Endothelial cell of umbilical vein (primary cell): ENCODE results near the gene CABCOCO1. TPM values are rescaled to one million over a fixed set of nuclear protein-coding genes. Genes with fewer than 3 reads are reported as not detected.

Source experiments
- BruUV-seq: library from RNA; stranded (reverse); fragments of 400-500 nt; replicated peaks from 2 replicates; lab custom pipeline; 2021; lab: Mats Ljungman, UMichigan
- CTCF ChIA-PET: fragments of 300-600, 350-600 bp; sonication (Branson Sonifier 250); formaldehyde crosslinking; loops from one replicate; lab custom pipeline; 2021; ENCODE audit warnings: antibody characterized with exemption, inconsistent platforms; lab: Charles Lee
- POLR2A ChIA-PET: fragments of 300-600, 350-600 bp; sonication (Branson Sonifier 250); formaldehyde crosslinking; loops from one replicate; lab custom pipeline; 2021; ENCODE audit warnings: antibody characterized with exemption, inconsistent platforms; lab: Charles Lee
- DNase-seq: peaks from one replicate; pipeline ENCODE4 v3.0.0-alpha.2; 2011; ENCODE audit warnings: low read depth, low spot score
- FAIRE-seq: peaks from 2 replicates; lab custom pipeline; 2011; peaks lifted over from hg19 to GRCh38; lab: Jason Lieb, UNC
- H2AFZ ChIP-seq: 2 replicates; pipeline ENCODE4 v1.6.0; 2012; ENCODE audit warnings: low read depth, low read length, control low read depth, inconsistent platforms
- H3K27ac ChIP-seq: 2 replicates; pipeline ENCODE4 v1.5.1; 2011; ENCODE audit warnings: low read depth, mild to moderate bottlenecking, control low read depth, low read length, moderate library complexity; ENCODE audit not compliant: insufficient read depth
- H3K27me3 ChIP-seq, 2 experiments: 2 replicates each; pipeline versions ENCODE4 v1.6.0 to v1.6.1; 2011; ENCODE audit warnings: low read length in 2 of 2, mixed read lengths in 1 of 2; ENCODE audit not compliant: control insufficient read depth in 2 of 2, insufficient read depth in 2 of 2
- H3K36me3 ChIP-seq, 2 experiments: 2 replicates in 1 of 2; 3 replicates in 1 of 2; pipeline ENCODE4 v1.5.1; 2011; ENCODE audit warnings: low read length in 2 of 2, mild to moderate bottlenecking in 1 of 2, moderate library complexity in 1 of 2; ENCODE audit not compliant: control insufficient read depth in 2 of 2, insufficient read depth in 2 of 2; ENCODE audit errors: extremely low read depth in 1 of 2
- H3K4me1 ChIP-seq: 3 replicates; pipeline ENCODE4 v1.5.1; 2011; ENCODE audit warnings: mild to moderate bottlenecking, low read length; ENCODE audit not compliant: control insufficient read depth, insufficient read depth; ENCODE audit errors: extremely low read depth
- H3K4me2 ChIP-seq: 2 replicates; pipeline ENCODE4 v1.6.1; 2011; ENCODE audit warnings: low read length, control low read depth, mixed read lengths; ENCODE audit not compliant: insufficient read depth
- H3K4me3 ChIP-seq, 3 experiments: fragments of 200-600 bp in 1 of 3; sonication (generic), shearing (Covaris generic) in 1 of 3; replicated peaks in 1 of 3; 2 replicates each; pipeline ENCODE4 v1.5.1; 2011 to 2016; ENCODE audit warnings: control low read depth in 3 of 3, low read length in 3 of 3, mild to moderate bottlenecking in 2 of 3, inconsistent platforms in 1 of 3, low read depth in 1 of 3, moderate library complexity in 1 of 3; ENCODE audit not compliant: insufficient read depth in 1 of 3
- H3K79me2 ChIP-seq: 2 replicates; pipeline ENCODE4 v1.6.0; 2012; ENCODE audit warnings: low read length, inconsistent platforms; ENCODE audit not compliant: control insufficient read depth, insufficient read depth
- H3K9ac ChIP-seq: replicated peaks from 2 replicates; pipeline ENCODE3; 2011; ENCODE audit warnings: low read length, control low read depth; ENCODE audit not compliant: insufficient read depth; ENCODE audit errors: extremely low read depth
- H3K9me1 ChIP-seq: replicated peaks from 3 replicates; pipeline ENCODE4 v1.6.0; 2011; ENCODE audit warnings: mild to moderate bottlenecking, low read length; ENCODE audit not compliant: control insufficient read depth, insufficient read depth; ENCODE audit errors: extremely low read depth
- H3K9me3 ChIP-seq: replicated peaks from 2 replicates; pipeline ENCODE4 v1.5.1; 2012; ENCODE audit warnings: low read length, inconsistent platforms; ENCODE audit not compliant: control insufficient read depth, insufficient read depth
- H4K20me1 ChIP-seq: replicated peaks from 2 replicates; pipeline ENCODE3; 2011; ENCODE audit warnings: mild to moderate bottlenecking, low read length; ENCODE audit not compliant: control insufficient read depth, insufficient read depth; ENCODE audit errors: extremely low read depth
- FOS ChIP-seq: IDR thresholded peaks from 2 replicates; pipeline ENCODE4 v1.6.1; 2011; ENCODE audit warnings: mild to moderate bottlenecking, low read length, moderate library complexity, borderline replicate concordance; ENCODE audit not compliant: insufficient read depth
- JUN ChIP-seq: IDR thresholded peaks from 2 replicates; pipeline ENCODE4 v1.6.1; 2011; ENCODE audit warnings: borderline replicate concordance, low read depth; ENCODE audit not compliant: insufficient read length, insufficient read depth
- POLR2A ChIP-seq: IDR thresholded peaks from 2 replicates; pipeline ENCODE4 v1.6.1; 2012; ENCODE audit warnings: low read depth, mild to moderate bottlenecking, control low read depth, low read length
- POLR2AphosphoS5 ChIP-seq: IDR thresholded peaks from 2 replicates; pipeline ENCODE4 v1.6.1; 2012; ENCODE audit warnings: low read depth, mild to moderate bottlenecking, control low read depth, low read length, moderate library complexity; ENCODE audit not compliant: insufficient read depth
- dilution Hi-C: fragments of 300-500 bp; cut with MboI; formaldehyde crosslinking; loops from one replicate; pipeline ENCODE4 v1.15.0; 2019; ENCODE audit warnings: low sequenced_read_pairs; ENCODE audit not compliant: extremely low pct_ligation_motif_present
- intact Hi-C: fragments of 100-400 bp; cut with micrococcal nuclease; formaldehyde crosslinking; loops from one replicate; pipeline ENCODE4 v1.10.0; 2022
- polyA plus RNA-seq, 4 experiments: library from polyadenylated mRNA; depleted of rRNA in 3 of 4; stranded (reverse) in 3 of 4; unstranded in 1 of 4; fragments of >200 nt; gene quantifications; 2 replicates each; pipeline versions ENCODE4 v1.2.1 to v1.2.3, GENCODE V29; 2011 to 2012; ENCODE audit warnings: missing spikeins in 1 of 4
- total RNA-seq: library from RNA; stranded (reverse); gene quantifications from 2 replicates; pipeline ENCODE4 v1.2.3, GENCODE V29; 2021
- TF ChIP-seq, protein P1 (sequence below), 2 donors: IDR thresholded peaks; 1 replicate in 1 of 2; 2 replicates in 1 of 2; pipeline ENCODE4 v1.5.1; 2011; ENCODE audit warnings: low read length in 2 of 2, mild to moderate bottlenecking in 2 of 2, moderate library complexity in 2 of 2, control low read depth in 1 of 2, inconsistent platforms in 1 of 2, low read depth in 1 of 2; ENCODE audit not compliant: insufficient read depth in 1 of 2; ENCODE audit errors: extremely low read depth in 1 of 2

The CABCOCO1 gene
- total and polyA plus RNA-seq, 2 donors (not counting 3 experiments of a cell fraction or from before 2014, with no cell fraction given) = 0.06 to 1.3 TPM

DNA sequence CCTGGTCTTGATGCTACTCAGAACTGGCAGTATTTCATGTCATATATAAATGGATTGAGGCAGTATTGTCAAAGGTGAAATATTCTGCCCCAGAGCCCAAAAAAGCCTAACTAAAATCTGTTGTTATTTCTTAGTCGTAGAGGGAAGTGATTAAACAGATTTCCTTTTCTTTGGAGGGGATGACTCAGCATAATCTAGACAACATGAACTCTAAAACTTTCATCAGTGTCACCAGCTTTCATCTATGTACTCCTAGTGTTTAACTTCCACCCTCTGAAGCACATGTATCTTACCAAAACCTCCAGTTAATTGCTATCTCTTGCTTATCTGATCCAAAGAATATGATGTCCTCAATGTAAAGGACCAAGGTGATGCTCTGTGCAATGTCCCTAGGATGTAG lies 141.7 kb downstream of the CABCOCO1 start:
- no peaks in the 10 kb centered on the region for H3K79me2 ChIP-seq
- no TSS peak for BruUV-seq
- intact Hi-C loops = no loop called here
- H4K20me1 ChIP-seq = no peaks in the 10 kb centered on the region
- H3K9ac ChIP-seq = no peak overlapping the region
- H3K27me3 ChIP-seq = no peaks in the 10 kb centered on the region
- H2AFZ ChIP-seq = peak overlapping the region; percentile 75
- peak; percentile 70 for DNase-seq
- H3K4me1 ChIP-seq = peaks cover 13% of the 10 kb centered on the region
- ChIA-PET CTCF (interaction anchor here (0.5 to 1.7 kb wide), 5 partner anchors 22 to 796 kb away, joined by 3 to 5 read pairs (median 4); no protein-coding TSS in a partner anchor), POLR2A (no interaction called here)
- H3K9me3 ChIP-seq = no peaks in the 10 kb centered on the region
- H3K36me3 ChIP-seq = no peaks in the 10 kb centered on the region
- H3K4me3 ChIP-seq = no peak overlapping the region
- peak; percentile 85 for FAIRE-seq
- H3K27ac ChIP-seq = peak overlapping the region; percentile 42
- dilution Hi-C loops = no loop called here
- peak overlapping the region; percentile 45 for H3K4me2 ChIP-seq
- H3K9me1 ChIP-seq = no peaks in the 10 kb centered on the region
- TF ChIP-seq, protein P1, sequence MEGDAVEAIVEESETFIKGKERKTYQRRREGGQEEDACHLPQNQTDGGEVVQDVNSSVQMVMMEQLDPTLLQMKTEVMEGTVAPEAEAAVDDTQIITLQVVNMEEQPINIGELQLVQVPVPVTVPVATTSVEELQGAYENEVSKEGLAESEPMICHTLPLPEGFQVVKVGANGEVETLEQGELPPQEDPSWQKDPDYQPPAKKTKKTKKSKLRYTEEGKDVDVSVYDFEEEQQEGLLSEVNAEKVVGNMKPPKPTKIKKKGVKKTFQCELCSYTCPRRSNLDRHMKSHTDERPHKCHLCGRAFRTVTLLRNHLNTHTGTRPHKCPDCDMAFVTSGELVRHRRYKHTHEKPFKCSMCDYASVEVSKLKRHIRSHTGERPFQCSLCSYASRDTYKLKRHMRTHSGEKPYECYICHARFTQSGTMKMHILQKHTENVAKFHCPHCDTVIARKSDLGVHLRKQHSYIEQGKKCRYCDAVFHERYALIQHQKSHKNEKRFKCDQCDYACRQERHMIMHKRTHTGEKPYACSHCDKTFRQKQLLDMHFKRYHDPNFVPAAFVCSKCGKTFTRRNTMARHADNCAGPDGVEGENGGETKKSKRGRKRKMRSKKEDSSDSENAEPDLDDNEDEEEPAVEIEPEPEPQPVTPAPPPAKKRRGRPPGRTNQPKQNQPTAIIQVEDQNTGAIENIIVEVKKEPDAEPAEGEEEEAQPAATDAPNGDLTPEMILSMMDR (IDR thresholded peaks at IDR 0.05; ENCODE audit: extremely low read depth in 1 of 2, insufficient read depth in 1 of 2, low read depth in 1 of 2, low read length in 2 of 2) = no peak
- peak; percentile 59 for TF ChIP-seq FOS

DNA sequence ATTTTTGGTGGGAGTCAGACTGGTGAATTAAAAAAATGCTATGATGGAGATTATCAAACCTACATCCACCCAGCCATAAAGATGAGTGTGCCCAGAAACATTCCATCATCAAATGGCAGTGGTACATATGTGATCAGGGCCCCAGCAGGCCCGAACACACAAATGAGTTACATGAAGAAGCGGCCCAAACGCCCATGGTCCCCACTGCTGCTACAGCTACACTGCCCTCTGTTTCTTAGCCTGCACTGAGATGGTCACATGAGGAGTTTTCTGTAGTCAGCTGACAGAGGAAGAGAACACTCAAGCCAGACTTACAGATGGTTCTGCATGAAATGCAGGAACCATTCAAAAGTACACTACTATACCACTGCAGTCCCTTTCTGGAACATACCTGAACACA lies 142.4 kb downstream of the CABCOCO1 start:
- no peaks in the 10 kb centered on the region for H3K9me1 ChIP-seq
- dilution Hi-C loops = no loop called here

More for the DNA sequence above, 142.4 kb downstream of the CABCOCO1 start:
- DNase-seq = no peak
- BruUV-seq = no TSS peak
- H3K4me2 ChIP-seq = no peak overlapping the region
- no peak overlapping the region for H2AFZ ChIP-seq
- no peaks in the 10 kb centered on the region for H3K79me2 ChIP-seq
- CTCF ChIA-PET = interaction anchor here (1.7 kb wide), 1 partner anchor 48 kb away, joined by 5 read pairs; no protein-coding TSS in a partner anchor
- H3K9ac ChIP-seq = no peak overlapping the region
- intact Hi-C loops = no loop called here
- H3K9me3 ChIP-seq = no peaks in the 10 kb centered on the region
- FAIRE-seq = no peak
- no peak overlapping the region for H3K4me3 ChIP-seq
- peak overlapping the region; percentile 42 for H3K27ac ChIP-seq
- TF ChIP-seq JUN (no peak), POLR2A (no peak), POLR2AphosphoS5 (no peak)
- H3K36me3 ChIP-seq = no peaks in the 10 kb centered on the region
- H4K20me1 ChIP-seq = no peaks in the 10 kb centered on the region
- no peaks in the 10 kb centered on the region for H3K27me3 ChIP-seq
- POLR2A ChIA-PET = no interaction called here
- H3K4me1 ChIP-seq = peaks cover 13% of the 10 kb centered on the region
